ENCODE data around the gene RPS6KB2. TPM values are rescaled to one million over a fixed set of nuclear protein-coding genes. Genes with fewer than 3 reads are reported as not detected.

The RPS6KB2 gene
- total and polyA plus RNA-seq, 9 of the 15 experiments (the other 6 are each of a cell fraction or from before 2014, with no cell fraction given) = 0.42 to 122 (median 82.6) TPM

GRCh38 chr11:67420646-67421429, 7.5 kb upstream of the RPS6KB2 start (continued):
- no peak for TF ChIP-seq ZNF707 (CRISPR knock-in tag; conservative IDR thresholded peaks at IDR 0.05)
- no peak for TF ChIP-seq MCM3 (IDR thresholded peaks at IDR 0.05)
- TF ChIP-seq MCM5 (IDR thresholded peaks at IDR 0.05; ENCODE audit: low read depth) = no peak
- no peak for TF ChIP-seq ZNF778 (CRISPR knock-in tag; IDR thresholded peaks at IDR 0.05)
- TF ChIP-seq NFATC3 (IDR thresholded peaks at IDR 0.05) = no peak
- peak; percentile 82 to 86 for TF ChIP-seq NRF1 (conservative IDR thresholded peaks at IDR 0.05 in 1 of 2, IDR thresholded peaks at IDR 0.05 in 1 of 2)
- TF ChIP-seq ZNF280A (IDR thresholded peaks at IDR 0.05; ENCODE audit: low read depth, partially characterized antibody) = no peak
- TF ChIP-seq ARID3B (CRISPR knock-in tag; IDR thresholded peaks at IDR 0.05; ENCODE audit: borderline replicate concordance) = no peak
- no peak for TF ChIP-seq CAMTA2 (CRISPR knock-in tag; conservative IDR thresholded peaks at IDR 0.05)
- no peak for TF ChIP-seq ZMIZ1 (IDR thresholded peaks at IDR 0.05; ENCODE audit: low read depth in 2 of 2, low read length in 2 of 2)
- TF ChIP-seq NFYB (IDR thresholded peaks at IDR 0.05; ENCODE audit: extremely low read depth, insufficient read length) = no peak
- TF ChIP-seq EP300 (IDR thresholded peaks at IDR 0.05; ENCODE audit: low read length) = no peak
- TF ChIP-seq SMARCE1 (IDR thresholded peaks at IDR 0.05) = no peak
- TF ChIP-seq FOS (IDR thresholded peaks at IDR 0.05; ENCODE audit: extremely low read depth, insufficient read length) = no peak
- no peak for TF ChIP-seq TAF7 (tag; IDR thresholded peaks at IDR 0.05)
- TF ChIP-seq ZNF766 (CRISPR knock-in tag; conservative IDR thresholded peaks at IDR 0.05) = no peak
- TF ChIP-seq NR2C2 (CRISPR knock-in tag; IDR thresholded peaks at IDR 0.05) = no peak
- peak; percentile 65; the same call in 1 of the 2 replicates for TF ChIP-seq NR2C2 (tag; IDR thresholded peaks at IDR 0.05)
- TF ChIP-seq HES1 (IDR thresholded peaks at IDR 0.05; ENCODE audit: low read depth) = no peak
- peak; percentile 87 for TF ChIP-seq SAP30 (IDR thresholded peaks at IDR 0.05; ENCODE audit: borderline replicate concordance, insufficient read depth, low read depth, low read length, poor library complexity, severe bottlenecking)
- 0 out of 2 replicates have a peak, but pooled peaks have one; percentile 20 for TF ChIP-seq ATF1 (CRISPR knock-in tag; IDR thresholded peaks at IDR 0.05)
- peak; percentile 71 for TF ChIP-seq ATF1 (tag; IDR thresholded peaks at IDR 0.05)
- peak; percentile 80; the same call in 1 of the 2 replicates for TF ChIP-seq RB1 (IDR thresholded peaks at IDR 0.05; ENCODE audit: low read depth)

Data from K562 (cell line).